Inferior parietal cortex (tissue), 1 donor: ENCODE measurements around the gene SARNP.
"Not testable (repeated sequence)": the region's sequence is repeated elsewhere in the genome, so short reads cannot be mapped to it uniquely, and the experiment has no call there.

ENCODE experiments used
- DNase-seq: peaks from one replicate; pipeline ENCODE4 v3.0.0-alpha.2; 2016; ENCODE audit errors: extremely low spot score

Gene SARNP

DNA sequence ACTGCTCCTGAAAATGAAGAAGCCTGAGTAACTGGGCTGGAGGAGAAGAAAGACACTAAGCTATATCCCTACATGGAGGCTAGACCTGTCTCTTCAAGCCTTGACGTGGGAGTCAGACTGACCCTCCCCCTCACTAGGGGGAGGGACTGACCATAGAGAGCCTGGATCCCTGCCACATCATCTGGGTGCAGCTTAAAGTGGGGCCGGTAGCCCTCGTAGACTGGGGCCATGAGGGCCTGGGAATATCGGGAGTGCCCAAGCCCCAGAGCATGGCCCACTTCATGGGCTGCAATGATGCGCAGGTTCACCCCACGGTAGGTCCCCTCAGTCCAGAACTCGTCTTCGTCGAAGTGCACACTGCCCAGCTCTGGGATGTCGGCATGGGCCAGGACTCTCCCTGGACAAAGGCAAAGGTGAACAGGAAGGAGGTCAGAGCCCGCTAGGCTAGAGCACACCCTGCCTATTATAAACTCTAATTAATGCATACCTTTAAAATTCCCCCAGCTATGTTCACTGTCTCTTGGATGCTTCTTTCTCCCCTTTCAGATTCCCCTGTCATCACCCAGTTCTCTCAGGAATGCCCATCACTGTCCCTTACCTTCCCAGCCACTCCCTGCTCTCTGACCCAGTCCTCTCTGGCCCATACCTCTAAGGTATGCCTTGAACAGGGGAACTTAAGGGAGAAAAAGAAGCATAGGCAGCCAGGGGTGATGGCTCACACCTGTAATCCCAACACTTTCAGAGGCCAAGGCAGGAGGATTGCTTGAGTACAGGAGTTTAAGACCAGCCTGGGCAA is 22.0 kb upstream of the SARNP start:
- DNase-seq = no peak

GRCh38 chr12:55838361-55838760 is 20.8 kb upstream of the SARNP start:
- no peak for DNase-seq

DNA sequence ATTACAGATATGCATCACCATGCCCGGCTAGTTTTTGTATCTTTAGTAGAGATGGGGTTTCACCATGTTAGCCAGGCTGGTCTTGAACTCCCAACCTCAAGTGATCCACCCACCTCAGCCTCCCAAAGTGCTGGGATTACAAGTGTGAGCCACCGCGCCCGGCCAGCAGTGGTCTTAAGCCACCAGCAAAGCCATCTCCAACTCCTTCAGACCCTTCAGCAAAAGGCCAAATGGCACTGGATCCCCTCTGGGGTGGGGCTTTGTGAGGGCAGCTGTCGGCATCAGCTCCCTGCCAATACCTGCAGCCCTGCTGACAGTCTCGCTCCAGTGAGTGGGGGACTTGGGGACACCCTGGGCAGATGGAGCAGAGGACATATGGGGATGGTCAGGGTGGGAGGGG is 16.9 kb upstream of the SARNP start:
- not testable (repeated sequence) for DNase-seq

DNA sequence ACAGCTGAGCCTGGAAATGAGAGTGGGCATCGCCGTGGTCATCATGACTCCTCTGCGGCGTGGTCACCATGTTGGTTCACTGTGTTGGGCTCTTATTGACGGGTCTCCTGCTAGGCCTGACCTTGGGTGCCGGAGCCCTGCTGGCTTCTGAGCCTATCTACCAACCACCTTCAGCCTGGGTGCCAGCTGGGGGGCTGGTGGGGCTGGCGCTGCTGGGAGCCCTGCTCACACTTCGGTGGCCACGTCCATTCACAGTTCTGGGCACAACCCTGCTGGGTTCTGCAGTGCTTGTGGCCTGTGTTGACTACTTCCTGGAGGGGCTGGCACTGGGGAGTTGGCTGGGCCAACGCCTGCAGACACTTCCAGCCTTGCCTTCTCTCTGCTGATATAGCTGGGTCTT is 15.5 kb upstream of the SARNP start:
- no peak for DNase-seq

- no peak for DNase-seq
Measured at GRCh38 chr12:55831447-55831815, 13.9 kb upstream of the SARNP start.

DNA sequence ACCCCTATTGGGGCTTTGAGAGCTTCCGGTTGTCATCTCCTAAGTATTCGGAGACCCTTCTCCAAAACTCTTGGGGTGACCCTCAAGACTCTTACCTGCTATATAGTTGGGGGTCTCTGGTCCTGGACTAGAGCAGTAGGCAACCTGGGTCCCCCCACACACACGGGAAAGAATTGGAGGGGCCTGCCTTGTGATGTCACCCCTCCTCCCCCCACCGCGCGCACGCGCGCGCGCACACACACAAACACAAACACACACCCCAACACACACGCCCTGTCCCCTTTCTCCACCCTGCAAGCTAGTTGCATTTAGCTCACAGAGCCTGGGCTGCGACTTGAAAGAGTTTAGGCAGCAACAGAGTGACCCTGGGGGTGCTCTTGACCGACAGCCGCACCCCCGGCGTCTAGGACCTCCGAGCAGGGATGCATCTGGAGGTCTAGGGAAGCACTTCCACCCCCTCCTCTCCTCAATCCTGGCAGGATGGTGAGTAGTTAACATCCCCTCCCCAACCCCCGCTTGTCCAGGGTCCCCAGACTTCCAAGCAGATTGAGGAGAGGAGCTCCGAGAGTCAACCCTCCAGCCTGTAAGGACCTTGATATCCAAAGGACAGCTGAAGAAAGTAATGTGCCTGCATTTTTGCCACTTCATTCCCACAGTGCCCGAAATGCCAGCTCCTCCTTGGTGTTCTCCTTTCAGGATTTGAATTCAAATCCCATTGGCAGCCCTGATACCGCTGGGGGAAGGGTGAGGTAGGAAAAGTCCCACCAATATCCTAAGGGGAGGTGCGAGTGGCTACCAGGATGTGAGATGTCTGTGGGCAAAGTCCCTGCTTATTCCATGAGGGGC is 13.3 kb upstream of the SARNP start:
- peak; percentile 78 for DNase-seq

GRCh38 chr12:55829967-55830600 is 12.6 kb upstream of the SARNP start:
- no peak for DNase-seq

- no peak for DNase-seq
Measured at GRCh38 chr12:55828357-55828756, 10.8 kb upstream of the SARNP start.

DNA sequence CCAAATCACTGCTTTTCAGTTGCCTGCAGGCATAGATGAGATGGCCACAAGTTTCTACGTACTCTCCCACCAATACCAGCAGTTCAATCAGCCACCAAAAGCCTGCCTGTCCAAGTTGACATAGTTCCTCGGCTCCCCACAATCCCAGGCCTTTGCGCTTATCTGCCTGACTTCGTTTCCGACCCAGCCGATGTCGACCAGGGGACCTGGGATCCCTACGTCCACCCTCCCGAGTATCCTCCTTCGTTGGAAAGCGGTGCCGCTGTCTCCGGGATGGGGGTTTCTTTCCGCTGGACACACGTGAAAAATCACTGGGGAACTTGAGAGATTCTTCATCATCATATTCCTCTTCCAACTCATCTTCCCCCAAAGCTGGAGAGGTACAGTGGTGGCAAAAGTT is 10.3 kb upstream of the SARNP start:
- no peak for DNase-seq

DNA sequence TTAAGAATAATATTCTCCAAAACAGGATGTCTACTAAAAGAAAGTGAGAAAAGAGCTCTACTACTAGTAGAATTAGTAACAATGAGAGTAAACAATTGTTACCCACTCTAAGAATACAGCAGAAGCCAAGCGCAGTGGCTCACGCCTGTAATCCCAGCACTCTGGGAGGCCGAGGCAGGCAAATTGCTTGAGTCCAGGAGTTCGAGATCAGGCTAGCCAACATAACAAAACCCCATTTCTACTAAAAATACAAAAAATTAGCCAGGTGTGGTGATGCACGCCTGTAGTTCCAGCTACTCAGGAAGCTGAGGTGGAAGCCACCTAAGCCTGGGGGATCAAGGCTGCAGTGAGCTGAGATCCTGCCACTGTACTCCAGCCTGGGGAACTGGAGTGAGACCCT is 7.2 kb upstream of the SARNP start:
- DNase-seq = no peak

GRCh38 chr12:55823419-55823818 is 5.9 kb upstream of the SARNP start:
- no peak for DNase-seq

DNA sequence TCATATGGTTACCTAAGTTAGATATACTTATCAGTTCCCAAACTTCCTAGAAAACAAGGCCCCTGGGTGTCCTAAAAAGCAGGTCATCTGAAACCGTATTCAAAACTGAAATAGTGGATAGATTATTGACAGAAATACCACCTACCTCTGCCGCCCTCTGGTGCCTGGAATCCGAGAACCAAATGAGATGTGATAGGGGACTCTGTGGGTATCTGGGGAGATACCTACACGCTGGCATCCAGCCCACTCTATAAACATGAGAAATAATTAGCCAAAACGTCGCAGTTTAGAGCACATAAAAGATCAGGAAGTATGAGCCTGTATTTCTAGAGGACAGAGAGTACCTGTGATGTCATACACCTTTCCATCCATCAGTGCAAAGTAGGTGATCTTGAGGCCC is 4.7 kb upstream of the SARNP start:
- DNase-seq = no peak

DNA sequence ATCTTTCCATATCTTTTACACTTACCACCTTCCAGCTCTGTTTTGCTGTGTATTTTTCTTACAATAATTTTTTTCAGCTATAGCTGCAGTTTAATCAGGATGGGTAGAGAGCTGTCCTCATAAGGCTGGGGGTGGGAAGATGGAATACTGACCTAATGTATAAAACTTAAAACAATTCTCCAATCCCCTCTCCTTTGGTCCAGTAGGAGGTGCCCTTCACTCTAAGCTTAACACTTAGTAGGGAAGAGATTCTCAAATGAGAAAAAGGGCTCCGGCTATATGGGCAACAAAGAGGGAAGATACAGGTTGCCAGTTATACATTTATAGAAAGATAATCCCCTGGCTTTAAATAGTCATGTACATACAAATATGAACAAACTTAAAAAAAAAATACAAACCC is 3.2 kb upstream of the SARNP start:
- DNase-seq = no peak

DNA sequence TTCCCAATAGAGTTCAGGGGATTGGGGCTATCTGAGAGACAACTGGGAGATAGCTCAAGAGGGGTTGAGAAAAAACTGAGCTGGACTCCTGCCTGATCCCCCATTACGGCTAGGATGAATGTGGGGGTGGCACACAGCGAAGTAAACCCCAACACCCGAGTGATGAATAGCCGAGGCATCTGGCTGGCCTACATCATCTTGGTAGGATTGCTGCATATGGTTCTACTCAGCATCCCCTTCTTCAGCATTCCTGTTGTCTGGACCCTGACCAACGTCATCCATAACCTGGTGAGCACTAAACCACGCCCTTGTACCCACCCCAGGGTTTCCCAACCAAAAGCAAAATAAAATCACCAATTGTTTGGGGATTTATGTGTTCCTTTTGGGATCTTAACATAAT is 1.4 kb upstream of the SARNP start:
- no peak for DNase-seq

- DNase-seq = no peak
Measured at GRCh38 chr12:55818140-55818728, 710 bp upstream of the SARNP start.

DNA sequence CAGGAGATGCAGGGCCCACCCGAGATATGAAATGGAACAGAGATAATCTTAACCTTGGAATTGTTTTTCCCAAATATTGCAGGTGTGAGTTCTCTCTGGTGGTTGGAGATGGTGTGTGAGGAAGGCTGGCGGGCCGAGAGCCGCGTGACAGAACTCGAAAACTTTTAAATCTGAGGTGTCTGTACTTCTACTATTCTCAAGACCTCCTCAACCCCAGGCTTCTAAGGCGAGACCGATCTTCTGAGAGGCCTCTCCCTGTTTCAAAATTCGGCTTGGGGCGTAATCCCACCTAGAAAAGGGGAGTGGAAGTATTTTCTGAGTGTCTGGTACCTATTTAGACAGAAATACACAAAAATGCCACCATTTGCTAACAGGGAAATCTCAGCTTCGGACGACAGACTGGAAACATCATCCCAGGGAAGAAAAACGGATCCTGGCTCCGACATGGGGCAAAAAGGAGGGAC is 611 bp downstream of the SARNP start:
- peak; percentile 11 for DNase-seq

GRCh38 chr12:55815473-55815872 is 2.1 kb downstream of the SARNP start:
- DNase-seq = no peak

DNA sequence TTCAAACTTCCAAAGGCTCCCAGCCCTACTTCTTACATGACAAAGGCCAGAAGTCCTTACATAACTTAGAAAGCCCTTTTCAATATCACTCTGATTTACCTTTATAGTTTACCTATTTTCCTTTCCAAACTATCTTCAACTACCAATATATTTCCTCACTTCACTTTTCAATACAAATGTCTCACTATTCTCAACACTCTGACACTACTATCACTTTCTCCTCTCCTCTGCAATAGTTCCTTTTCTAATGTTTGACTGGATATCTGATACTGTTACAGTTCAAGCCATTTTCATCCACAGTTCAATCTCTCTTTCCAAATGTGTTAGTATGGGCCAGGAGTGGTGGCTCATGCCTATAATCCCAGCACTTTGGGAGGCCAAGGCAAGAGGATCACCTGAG is 3.3 kb downstream of the SARNP start:
- no peak for DNase-seq

- DNase-seq = no peak
Measured at GRCh38 chr12:55812088-55812487, 5.4 kb downstream of the SARNP start.

DNA sequence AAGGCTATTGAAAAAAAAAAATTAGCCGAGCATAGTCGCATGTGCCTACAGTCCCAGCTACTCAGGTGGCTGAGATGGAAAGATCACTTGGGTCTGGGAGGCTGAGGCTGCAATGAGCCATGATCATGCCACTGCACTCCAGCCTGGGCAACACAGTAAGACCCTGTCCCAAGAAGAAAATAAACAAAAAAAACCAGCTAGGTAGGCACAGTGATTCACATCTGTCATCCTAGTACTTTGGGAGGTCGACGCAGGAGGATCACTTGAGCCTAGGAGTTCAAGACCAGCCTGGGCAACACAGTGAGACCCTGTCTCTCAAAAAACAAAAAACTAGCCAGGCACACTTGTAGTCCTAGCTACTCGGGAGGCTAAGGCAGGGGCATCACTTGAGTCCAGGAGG is 8.2 kb downstream of the SARNP start:
- DNase-seq = no peak

- DNase-seq = no peak
Measured at GRCh38 chr12:55806982-55807381, 10.5 kb downstream of the SARNP start.

- DNase-seq = no peak
Measured at GRCh38 chr12:55797550-55797949, 20.0 kb downstream of the SARNP start.
